SK-N-SH (cell line): Measurements from ENCODE around the gene INTS14. TPM values are rescaled to one million over a fixed set of nuclear protein-coding genes. Genes with fewer than 3 reads are reported as not detected.

Experiments used
- CTCF ChIA-PET: fragments of 300-600, 350-600 bp; formaldehyde crosslinking; extraction: SDS; loops from one replicate; lab custom pipeline; 2021; lab: Yijun Ruan, JAX
- POLR2A ChIA-PET: fragments of 350-600 bp; sonication (Branson Sonifier 250); formaldehyde crosslinking; extraction: SDS; loops from one replicate; lab custom pipeline; 2020; ENCODE audit warnings: antibody characterized with exemption, inconsistent platforms; lab: Yijun Ruan, JAX
- DNase-seq: peaks from one replicate; pipeline ENCODE4 v3.0.0; 2012
- H2AFZ ChIP-seq: fragments of 200-600 bp; sonication (generic); 2 replicates; pipeline ENCODE4 v1.8.1; 2016; ENCODE audit warnings: antibody characterized with exemption, mild to moderate bottlenecking, low read depth
- H3F3A ChIP-seq: fragments of 200-600 bp; sonication (generic); replicated peaks from 2 replicates; pipeline ENCODE3; 2016; ENCODE audit warnings: antibody characterized with exemption, mild to moderate bottlenecking; ENCODE audit not compliant: insufficient read depth
- H3K27ac ChIP-seq, 2 experiments: fragments of 200-500 bp in 1 of 2; fragments of 200-600 bp in 1 of 2; sonication (Bioruptor generic) in 1 of 2; sonication (generic), shearing (Covaris generic) in 1 of 2; 2 replicates each; pipeline versions ENCODE4 v1.5.1 to v1.6.1; 2014 to 2016; ENCODE audit warnings: low read depth in 2 of 2, inconsistent platforms in 1 of 2, low read length in 1 of 2, mild to moderate bottlenecking in 1 of 2, mixed read lengths in 1 of 2
- H3K27me3 ChIP-seq: fragments of 200-600 bp; sonication (generic), shearing (Covaris generic); 2 replicates; pipeline ENCODE4 v1.6.1; 2016; ENCODE audit warnings: mixed run types; ENCODE audit not compliant: insufficient read depth
- H3K36me3 ChIP-seq, 2 experiments: fragments of 200-500 bp in 1 of 2; fragments of 200-600 bp in 1 of 2; sonication (Bioruptor generic) in 1 of 2; sonication (generic) in 1 of 2; replicated peaks in 1 of 2; 2 replicates each; pipeline versions ENCODE3 to v1.5.1; 2014 to 2016; ENCODE audit warnings: low read length in 1 of 2, mild to moderate bottlenecking in 1 of 2; ENCODE audit not compliant: insufficient read depth in 2 of 2, control insufficient read depth in 1 of 2
- H3K4me1 ChIP-seq, 2 experiments: fragments of 200-500 bp in 1 of 2; fragments of 200-600 bp in 1 of 2; sonication (Bioruptor generic) in 1 of 2; sonication (generic), shearing (Covaris generic) in 1 of 2; 2 replicates each; pipeline versions ENCODE4 v1.5.1 to v1.6.1; 2014 to 2016; ENCODE audit warnings: low read depth in 1 of 2, low read length in 1 of 2, mixed run types in 1 of 2; ENCODE audit not compliant: insufficient read depth in 2 of 2, control insufficient read depth in 1 of 2
- H3K4me2 ChIP-seq: fragments of 200-600 bp; sonication (generic), shearing (Covaris generic); 2 replicates; pipeline ENCODE4 v1.6.1; 2017; ENCODE audit warnings: mixed run types
- H3K4me3 ChIP-seq, 2 experiments: fragments of 200-500 bp in 1 of 2; fragments of 200-600 bp in 1 of 2; sonication (Bioruptor generic) in 1 of 2; sonication (generic), shearing (Covaris generic) in 1 of 2; 2 replicates each; pipeline versions ENCODE4 v1.5.1 to v1.8.1; 2014 to 2016; ENCODE audit warnings: low read depth in 2 of 2, inconsistent platforms in 1 of 2, low read length in 1 of 2, mild to moderate bottlenecking in 1 of 2, mixed read lengths in 1 of 2, moderate library complexity in 1 of 2
- H3K79me2 ChIP-seq: fragments of 200-600 bp; sonication (generic); 2 replicates; pipeline ENCODE4 v1.8.1; 2017; ENCODE audit warnings: mild to moderate bottlenecking; ENCODE audit not compliant: insufficient read depth
- H3K9ac ChIP-seq: fragments of 200-600 bp; sonication (generic); 2 replicates; pipeline ENCODE4 v1.6.1; 2017; ENCODE audit warnings: mixed run types
- H3K9me2 ChIP-seq: fragments of 200-600 bp; sonication (generic); 2 replicates; pipeline ENCODE4 v1.6.1; 2017; ENCODE audit warnings: mixed run types
- H3K9me3 ChIP-seq: fragments of 200-600 bp; sonication (generic); 2 replicates; pipeline ENCODE4 v1.6.1; 2017; ENCODE audit warnings: mixed run types, mild to moderate bottlenecking, moderate library complexity
- H4K20me1 ChIP-seq: fragments of 200-600 bp; sonication (generic); 2 replicates; pipeline ENCODE4 v1.6.1; 2017; ENCODE audit warnings: mild to moderate bottlenecking, mixed run types; ENCODE audit not compliant: insufficient read depth
- CHD2 ChIP-seq: fragments of 150-350 bp; IDR thresholded peaks from 2 replicates; pipeline ENCODE4 v1.6.1; 2018; ENCODE audit warnings: low read length; ENCODE audit not compliant: partially characterized antibody
- ELF1 ChIP-seq: IDR thresholded peaks from 2 replicates; pipeline ENCODE4 v1.4.0; 2012
- EP300 ChIP-seq, 2 experiments: IDR thresholded peaks; 2 replicates each; pipeline versions ENCODE4 v1.4.0 to v1.6.1; 2012; ENCODE audit warnings: borderline replicate concordance in 1 of 2, low read depth in 1 of 2, low read length in 1 of 2
- EZH2phosphoT487 ChIP-seq: fragments of 200-600 bp; sonication (generic); IDR thresholded peaks from 2 replicates; pipeline ENCODE4 v1.6.1; 2017; ENCODE audit warnings: low read depth, mixed run types, mild to moderate bottlenecking, antibody characterized with exemption, moderate library complexity, borderline replicate concordance
- FOXM1 ChIP-seq: IDR thresholded peaks from 2 replicates; pipeline ENCODE4 v1.4.0; 2012; ENCODE audit warnings: low read depth, mild to moderate bottlenecking
- GABPA ChIP-seq: IDR thresholded peaks from 2 replicates; pipeline ENCODE4 v1.4.0; 2012; ENCODE audit warnings: low read depth, mild to moderate bottlenecking
- GATA2 ChIP-seq: sonication (generic); formaldehyde crosslinking; IDR thresholded peaks from 2 replicates; pipeline ENCODE4 v1.5.0; 2020; ENCODE audit warnings: mild to moderate bottlenecking, missing genetic modification reagents
- JUND ChIP-seq: IDR thresholded peaks from 2 replicates; pipeline ENCODE4 v1.4.0; 2012
- MXI1 ChIP-seq: IDR thresholded peaks from 2 replicates; pipeline ENCODE4 v1.6.1; 2012; ENCODE audit warnings: mild to moderate bottlenecking, low read depth, low read length, improper control_type of control experiment
- NRF1 ChIP-seq: IDR thresholded peaks from 2 replicates; pipeline ENCODE4 v1.6.1; 2012; ENCODE audit warnings: low read depth, mild to moderate bottlenecking, low read length
- PBX3 ChIP-seq: IDR thresholded peaks from 2 replicates; pipeline ENCODE4; 2012
- RCOR1 ChIP-seq: fragments of 150-350 bp; IDR thresholded peaks from 2 replicates; pipeline ENCODE4 v1.6.1; 2017; ENCODE audit warnings: antibody characterized with exemption, low read length
- RXRA ChIP-seq: IDR thresholded peaks from 2 replicates; pipeline ENCODE4 v1.4.0; 2012; ENCODE audit warnings: low read depth, mild to moderate bottlenecking, borderline replicate concordance
- SIN3A ChIP-seq: IDR thresholded peaks from 2 replicates; pipeline ENCODE4 v1.6.1; 2012; ENCODE audit warnings: low read depth, mild to moderate bottlenecking, low read length, moderate library complexity, borderline replicate concordance
- SMC3 ChIP-seq: IDR thresholded peaks from 2 replicates; pipeline ENCODE4 v1.6.1; 2012; ENCODE audit warnings: low read depth, low read length, improper control_type of control experiment
- TAF1 ChIP-seq: IDR thresholded peaks from 2 replicates; pipeline ENCODE4 v1.6.1; 2012; ENCODE audit warnings: low read depth, mild to moderate bottlenecking, low read length, moderate library complexity, borderline replicate concordance
- TCF12 ChIP-seq: IDR thresholded peaks from 2 replicates; pipeline ENCODE4 v1.4.0; 2012
- USF2 ChIP-seq: fragments of 150-350 bp; IDR thresholded peaks from 2 replicates; pipeline ENCODE4 v1.6.1; 2017; ENCODE audit warnings: antibody characterized with exemption, low read length, low read depth, borderline replicate concordance
- YY1 ChIP-seq: IDR thresholded peaks from 2 replicates; pipeline ENCODE4 v1.4.0; 2012; ENCODE audit warnings: low read depth, mild to moderate bottlenecking
- WGBS: methylation state at CpG from one replicate; pipeline ENCODE4 v1.1.6; 2017; ENCODE audit warnings: low lambda C conversion rate; 5-methylcytosine and 5-hydroxymethylcytosine counted together
- polyA plus RNA-seq, 3 experiments: library from polyadenylated mRNA; depleted of rRNA; stranded (reverse); fragments of >200 nt; gene quantifications; 2 replicates each; pipeline ENCODE4 v1.2.3, GENCODE V29; 2012
- TF ChIP-seq, protein P1 (sequence below): fragments of 150-350 bp; IDR thresholded peaks from 2 replicates; pipeline ENCODE4 v1.6.1; 2016; ENCODE audit warnings: mild to moderate bottlenecking, low read depth, low read length

The INTS14 gene
- polyA plus RNA-seq, 1 of the 3 experiments (the other 2 are of a cell fraction) = 44.9 TPM

GRCh38 chr15:65638109-65638508 is 27.2 kb upstream of the INTS14 start:
- Histone ChIP-seq H2AFZ (peak overlapping the region; percentile 25; the same call in 1 of the 2 replicates), H4K20me1 (no peaks in the 10 kb centered on the region), H3K4me1 (peaks cover 0 to 7% of the 10 kb centered on the region in 2 experiments; a peak in 1 of 4 replicates), H3K9me2 (no peaks in the 10 kb centered on the region), H3K79me2 (no peaks in the 10 kb centered on the region), H3K4me3 (no peak overlapping the region), H3K27ac (no peak overlapping the region), H3K9ac (no peak overlapping the region), H3K36me3 (no peaks in the 10 kb centered on the region)
- 92% methylated on average over 4 of the region's 5 CpGs for WGBS
- CTCF ChIA-PET = interaction anchor here (0.6 to 8.7 kb wide), 40 partner anchors 9 to 777 kb away, joined by 3 to 85 read pairs (median 5); partner anchors contain the start of genes INTS14, RAB11A and SLC24A1
- TF ChIP-seq, protein P1, sequence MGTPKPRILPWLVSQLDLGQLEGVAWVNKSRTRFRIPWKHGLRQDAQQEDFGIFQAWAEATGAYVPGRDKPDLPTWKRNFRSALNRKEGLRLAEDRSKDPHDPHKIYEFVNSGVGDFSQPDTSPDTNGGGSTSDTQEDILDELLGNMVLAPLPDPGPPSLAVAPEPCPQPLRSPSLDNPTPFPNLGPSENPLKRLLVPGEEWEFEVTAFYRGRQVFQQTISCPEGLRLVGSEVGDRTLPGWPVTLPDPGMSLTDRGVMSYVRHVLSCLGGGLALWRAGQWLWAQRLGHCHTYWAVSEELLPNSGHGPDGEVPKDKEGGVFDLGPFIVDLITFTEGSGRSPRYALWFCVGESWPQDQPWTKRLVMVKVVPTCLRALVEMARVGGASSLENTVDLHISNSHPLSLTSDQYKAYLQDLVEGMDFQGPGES = no peak
- TF ChIP-seq RXRA (no peak), SIN3A (no peak), CHD2 (no peak), USF2 (no peak), TAF1 (no peak), MXI1 (no peak), EZH2phosphoT487 (no peak), PBX3 (no peak), YY1 (no peak), GATA2 (CRISPR knock-in tag) (no peak), TCF12 (no peak), FOXM1 (no peak), JUND (no peak), NRF1 (no peak)
- TF ChIP-seq, all 33 proteins: peak for 0
- POLR2A ChIA-PET = no interaction called here
- H3K27me3 ChIP-seq = no peaks in the 10 kb centered on the region
- no peak overlapping the region for H3K4me2 ChIP-seq
- H3K9me3 ChIP-seq = no peaks in the 10 kb centered on the region
- DNase-seq = no peak
- no peaks in the 10 kb centered on the region for H3F3A ChIP-seq

GRCh38 chr15:65634356-65634755 is 23.4 kb upstream of the INTS14 start:
- TF ChIP-seq ELF1 (no peak), GABPA (no peak), EZH2phosphoT487 (no peak), FOXM1 (no peak), EP300 (IDR thresholded peaks at IDR 0.05; ENCODE audit: borderline replicate concordance in 1 of 2, low read depth in 1 of 2, low read length in 1 of 2) (no peak), PBX3 (no peak), RCOR1 (no peak), SMC3 (no peak)
- TF ChIP-seq, all 33 proteins: peak for 0
- H2AFZ ChIP-seq = no peak overlapping the region
- no peak overlapping the region for H3K9ac ChIP-seq
- no peaks in the 10 kb centered on the region for H3K79me2 ChIP-seq
- no peaks in the 10 kb centered on the region for H3K27me3 ChIP-seq
- H3F3A ChIP-seq = no peaks in the 10 kb centered on the region
- no peaks in the 10 kb centered on the region for H3K9me2 ChIP-seq
- H3K27ac ChIP-seq = no peak overlapping the region
- CTCF ChIA-PET = no interaction called here
- 86% methylated on average over 1 of the region's 1 CpG for whole genome bisulfite sequencing
- H3K4me3 ChIP-seq = no peak overlapping the region
- POLR2A ChIA-PET = no interaction called here
- H3K4me2 ChIP-seq = no peak overlapping the region
- H3K4me1 ChIP-seq = peaks cover 0 to 3% of the 10 kb centered on the region in 2 experiments; a peak in 1 of 4 replicates
- no peak for DNase-seq
- no peaks in the 10 kb centered on the region for H4K20me1 ChIP-seq
- no peaks in the 10 kb centered on the region for H3K36me3 ChIP-seq
- H3K9me3 ChIP-seq = no peaks in the 10 kb centered on the region
